Spleen (tissue), 7 donors: ENCODE measurements around the gene MOGAT1.

ENCODE experiments used
- POLR2A ChIP-seq, 3 donors: fragments of 450-650 bp; IDR thresholded peaks; one replicate each; pipeline ENCODE4 v1.5.1; 2017; ENCODE audit warnings: antibody characterized with exemption in 3 of 3, mild to moderate bottlenecking in 1 of 3
- POLR2AphosphoS5 ChIP-seq, 3 donors: sonication (generic); formaldehyde crosslinking; IDR thresholded peaks; one replicate each; pipeline ENCODE4 v1.5.1; 2017; ENCODE audit warnings: antibody characterized with exemption in 3 of 3
- TF ChIP-seq, protein P1 (sequence below), 11 experiments: fragments of 200-600 bp in 7 of 11; fragments of 450-650 bp in 4 of 11; sonication (generic) in 4 of 11; IDR thresholded peaks in 8 of 11; conservative IDR thresholded peaks in 3 of 11; 1 replicate in 7 of 11; 2 replicates in 4 of 11; pipeline versions ENCODE4 v1.4.0 to v1.8.0; 2016 to 2021; ENCODE audit warnings: antibody characterized with exemption in 11 of 11, inconsistent platforms in 4 of 11, mild to moderate bottlenecking in 1 of 11
- donor health status: DM: no; HTN: no; CAD: no; lungs with moderate emphysema.
- donor health status: DM: no; HTN: no; CAD: no.
- donor health status: DM: no; HTN: no; CAD: no.

DNA sequence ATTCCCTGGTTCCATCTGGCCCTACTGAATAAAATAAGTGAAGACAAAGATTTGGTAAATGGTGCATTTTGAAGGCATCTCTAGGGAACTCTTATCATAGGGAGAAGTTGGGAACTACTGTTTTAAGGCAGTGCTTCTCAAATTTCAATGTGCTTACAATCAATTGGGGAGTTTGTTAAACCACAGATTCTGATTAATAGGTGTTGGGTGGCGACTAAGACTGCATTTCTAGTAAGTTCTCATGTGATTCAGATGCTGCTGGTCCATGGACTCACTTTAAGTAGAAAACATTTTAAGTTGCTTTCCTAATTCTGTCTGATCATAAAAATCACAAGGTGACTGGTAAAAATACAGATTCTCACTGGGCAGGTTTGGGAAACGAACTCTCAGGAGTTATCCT is 30.1 kb upstream of the MOGAT1 start:
- TF ChIP-seq POLR2A (IDR thresholded peaks at IDR 0.05) = no peak
- TF ChIP-seq POLR2AphosphoS5 (IDR thresholded peaks at IDR 0.05) = no peak
- TF ChIP-seq, protein P1, sequence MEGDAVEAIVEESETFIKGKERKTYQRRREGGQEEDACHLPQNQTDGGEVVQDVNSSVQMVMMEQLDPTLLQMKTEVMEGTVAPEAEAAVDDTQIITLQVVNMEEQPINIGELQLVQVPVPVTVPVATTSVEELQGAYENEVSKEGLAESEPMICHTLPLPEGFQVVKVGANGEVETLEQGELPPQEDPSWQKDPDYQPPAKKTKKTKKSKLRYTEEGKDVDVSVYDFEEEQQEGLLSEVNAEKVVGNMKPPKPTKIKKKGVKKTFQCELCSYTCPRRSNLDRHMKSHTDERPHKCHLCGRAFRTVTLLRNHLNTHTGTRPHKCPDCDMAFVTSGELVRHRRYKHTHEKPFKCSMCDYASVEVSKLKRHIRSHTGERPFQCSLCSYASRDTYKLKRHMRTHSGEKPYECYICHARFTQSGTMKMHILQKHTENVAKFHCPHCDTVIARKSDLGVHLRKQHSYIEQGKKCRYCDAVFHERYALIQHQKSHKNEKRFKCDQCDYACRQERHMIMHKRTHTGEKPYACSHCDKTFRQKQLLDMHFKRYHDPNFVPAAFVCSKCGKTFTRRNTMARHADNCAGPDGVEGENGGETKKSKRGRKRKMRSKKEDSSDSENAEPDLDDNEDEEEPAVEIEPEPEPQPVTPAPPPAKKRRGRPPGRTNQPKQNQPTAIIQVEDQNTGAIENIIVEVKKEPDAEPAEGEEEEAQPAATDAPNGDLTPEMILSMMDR (IDR thresholded peaks at IDR 0.05 in 8 of 11, conservative IDR thresholded peaks at IDR 0.05 in 3 of 11) = no peak
